HG03064 (cell line): ENCODE measurements around the gene ARL5C.
A peak's percentile ranks its signal among the peaks of the same experiment; 100 is the strongest.
"Not testable (repeated sequence)": the region's sequence is repeated elsewhere in the genome, so short reads cannot be mapped to it uniquely, and the experiment has no call there.

Source experiments
- ATAC-seq: cut with Tn5 transposase; IDR thresholded peaks from one replicate; pipeline ENCODE4 v1.9.1; 2021; ENCODE audit warnings: low read depth; ENCODE audit not compliant: unreplicated experiment

Gene ARL5C

GRCh38 chr17:39169518-39169917 lies 3.6 kb upstream of the ARL5C start:
- ATAC-seq = no peak

GRCh38 chr17:39169101-39169500 lies 3.1 kb upstream of the ARL5C start:
- ATAC-seq = no peak

- not testable (repeated sequence) for ATAC-seq
Measured at GRCh38 chr17:39168503-39168902, 2.5 kb upstream of the ARL5C start.

- ATAC-seq = no peak
Measured at GRCh38 chr17:39167476-39167875, 1.5 kb upstream of the ARL5C start.

GRCh38 chr17:39166437-39167335 lies 725 bp upstream of the ARL5C start:
- ATAC-seq = no peak

GRCh38 chr17:39165178-39165840 lies 652 bp downstream of the ARL5C start:
- no peak for ATAC-seq

- no peak for ATAC-seq
Measured at GRCh38 chr17:39164675-39165143, 1.3 kb downstream of the ARL5C start.

- ATAC-seq = no peak
Measured at GRCh38 chr17:39161962-39162361, 4.0 kb downstream of the ARL5C start.

- no peak for ATAC-seq
Measured at GRCh38 chr17:39158623-39159022, 7.3 kb downstream of the ARL5C start.

- ATAC-seq = no peak
Measured at GRCh38 chr17:39156491-39156890, 9.5 kb downstream of the ARL5C start.

GRCh38 chr17:39155654-39156053 lies 10.3 kb downstream of the ARL5C start:
- ATAC-seq = no peak

GRCh38 chr17:39153599-39154051 lies 12.3 kb downstream of the ARL5C start:
- ATAC-seq = peak; percentile 56

GRCh38 chr17:39151943-39152818 lies 13.8 kb downstream of the ARL5C start:
- no peak for ATAC-seq

GRCh38 chr17:39151150-39151942 lies 14.6 kb downstream of the ARL5C start, which contains the start of gene PLXDC1:
Gene PLXDC1 (minus strand): TSS chr17:39151637. CDS start chr17:39151437, 200 bp downstream.
- no peak for ATAC-seq

GRCh38 chr17:39150795-39151149 lies 15.2 kb downstream of the ARL5C start:
- ATAC-seq = no peak

GRCh38 chr17:39150104-39150634 lies 15.8 kb downstream of the ARL5C start:
- no peak for ATAC-seq

- no peak for ATAC-seq
Measured at GRCh38 chr17:39147221-39148185, 18.5 kb downstream of the ARL5C start.

- no peak for ATAC-seq
Measured at GRCh38 chr17:39146273-39146672, 19.7 kb downstream of the ARL5C start.
